Esophagus squamous epithelium (tissue), 4 donors: Measurements from ENCODE around the gene LUZP1.

ENCODE experiments used
- CTCF ChIP-seq, 6 experiments: fragments of 450-650 bp in 4 of 6; fragments of 200-600 bp in 2 of 6; sonication (generic) in 2 of 6; IDR thresholded peaks; one replicate each; pipeline ENCODE4 v1.5.1; 2016 to 2019; ENCODE audit warnings: antibody characterized with exemption in 6 of 6, mild to moderate bottlenecking in 4 of 6, moderate library complexity in 4 of 6
- POLR2A ChIP-seq, 4 donors: fragments of 450-650 bp; IDR thresholded peaks; one replicate each; pipeline ENCODE4 v1.6.1; 2017; ENCODE audit warnings: antibody characterized with exemption in 4 of 4, mild to moderate bottlenecking in 4 of 4, moderate library complexity in 3 of 4

- TF ChIP-seq CTCF (IDR thresholded peaks at IDR 0.05) (no peak), POLR2A (IDR thresholded peaks at IDR 0.05) (no peak)
Observed at GRCh38 chr1:23091545-23091944, 77.1 kb downstream of the LUZP1 start.
